GM21360 (cell line): ENCODE results near the gene GAS6.

ENCODE experiments used
- ATAC-seq: cut with Tn5 transposase; IDR thresholded peaks from one replicate; pipeline ENCODE4 v1.9.1; 2021; ENCODE audit warnings: mild to moderate bottlenecking, moderate library complexity; ENCODE audit not compliant: unreplicated experiment

GAS6 gene

GRCh38 chr13:113776231-113777125, 87.4 kb downstream of the GAS6 start:
- no peak for ATAC-seq

DNA sequence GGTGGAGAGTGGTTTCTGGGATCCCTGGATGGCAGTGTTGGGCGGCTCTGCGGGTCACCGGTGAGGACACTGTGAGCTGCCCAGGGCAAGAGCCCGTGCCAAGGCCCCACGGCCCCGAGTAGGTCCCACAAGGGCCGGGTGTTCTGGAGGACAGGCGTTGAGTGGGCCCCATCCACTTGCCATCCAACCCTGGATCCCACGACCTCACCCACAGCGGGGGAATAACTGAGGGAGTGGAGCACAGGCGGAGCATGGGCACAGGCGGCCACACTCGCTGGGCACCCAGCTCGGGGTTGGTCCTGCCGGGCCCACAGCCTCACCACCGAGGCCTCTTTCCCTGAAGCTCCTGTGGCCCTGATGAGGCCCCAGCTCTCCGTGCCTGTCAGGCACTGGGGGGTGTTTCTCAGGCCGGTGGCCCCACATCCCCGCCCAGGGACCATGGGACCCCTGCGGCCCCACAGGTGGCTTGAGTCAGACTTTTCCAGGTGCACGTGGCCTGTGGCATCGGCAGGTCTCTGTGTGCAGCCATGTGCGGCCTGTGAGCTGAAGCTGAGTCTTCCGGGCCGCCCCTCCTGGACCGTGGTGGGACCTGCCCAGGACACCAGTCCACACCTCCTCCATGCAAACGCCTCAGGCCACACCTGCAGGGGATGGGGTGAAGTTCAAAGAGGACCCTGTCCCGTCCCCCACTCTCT, 88.3 kb downstream of the GAS6 start:
- ATAC-seq: no peak

DNA sequence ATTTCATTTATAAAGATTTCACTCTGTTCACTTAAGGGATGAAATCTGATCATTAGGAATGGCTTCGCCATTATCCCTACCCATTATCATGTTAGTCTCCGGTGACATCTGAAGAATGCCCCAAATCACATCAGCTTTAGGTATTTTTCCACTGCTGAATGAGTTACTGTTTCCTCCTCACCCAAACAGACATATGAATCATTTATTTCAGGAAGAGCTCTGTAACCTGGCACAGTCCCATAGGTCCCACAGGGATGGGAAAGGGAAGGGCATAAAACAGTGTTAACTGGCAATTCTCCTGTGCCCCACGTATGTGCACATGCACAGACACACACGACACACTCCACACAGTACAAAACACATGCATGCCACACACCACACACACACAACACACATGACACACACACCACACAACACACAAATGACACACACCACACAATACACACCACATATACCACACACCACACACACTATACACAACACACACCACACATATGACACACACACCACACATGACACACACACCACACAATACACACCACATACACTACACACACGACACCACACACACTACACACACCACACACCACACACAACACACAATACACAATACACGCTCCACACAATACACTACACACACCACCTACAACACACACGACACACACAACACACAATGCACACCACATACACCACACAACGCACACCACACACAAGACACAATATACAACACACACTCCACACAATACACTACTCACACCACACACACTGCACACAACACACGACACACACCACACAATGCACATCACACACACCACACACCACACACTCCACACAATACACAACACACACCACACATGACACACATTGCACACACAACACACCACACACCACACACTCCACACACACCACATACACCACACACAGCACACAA, 89.4 kb downstream of the GAS6 start:
- ATAC-seq: no peak

DNA sequence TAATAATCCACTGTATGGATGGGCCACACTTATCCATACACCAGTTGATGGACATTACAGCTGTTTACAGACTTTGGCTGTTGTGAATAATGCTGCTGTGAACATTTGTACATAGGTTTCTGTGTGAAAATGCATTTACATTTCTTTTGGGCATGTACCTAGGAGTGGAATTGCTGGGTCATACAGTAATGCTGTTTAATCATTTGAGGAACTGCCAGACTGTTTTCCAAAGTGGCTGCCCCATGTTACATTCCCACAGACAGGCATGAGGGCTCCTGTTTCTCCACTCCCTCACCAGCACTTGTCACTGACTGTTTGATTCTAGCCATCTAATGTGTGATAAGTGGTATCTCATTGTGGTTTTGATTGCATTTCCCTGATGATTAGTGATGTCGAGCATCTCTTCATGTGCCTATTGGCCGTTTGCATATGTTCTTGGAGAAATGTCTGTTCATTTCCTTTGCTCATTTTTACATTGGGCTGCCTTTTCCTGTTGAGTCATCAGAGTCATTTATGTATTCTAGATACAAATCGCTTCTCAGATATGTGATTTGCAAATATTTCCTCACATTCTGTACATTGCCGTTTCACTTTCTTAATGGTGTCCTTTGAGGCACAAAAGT, 92.1 kb downstream of the GAS6 start:
- no peak for ATAC-seq

GRCh38 chr13:113770937-113771336, 92.9 kb downstream of the GAS6 start:
- no peak for ATAC-seq
